HepG2 (cell line): ENCODE data around the gene EHBP1. TPM values are rescaled to one million over a fixed set of nuclear protein-coding genes. Genes with fewer than 3 reads are reported as not detected.

Experiments
- ATRX ChIP-seq: sonication (generic); formaldehyde crosslinking; IDR thresholded peaks from 2 replicates; pipeline ENCODE4 v1.4.0; 2020; ENCODE audit warnings: missing genetic modification reagents, borderline replicate concordance
- DPF2 ChIP-seq: sonication (generic); formaldehyde crosslinking; IDR thresholded peaks from 2 replicates; pipeline ENCODE4 v1.4.0; 2020; ENCODE audit warnings: mild to moderate bottlenecking, low read depth, missing genetic modification reagents, borderline replicate concordance
- ERF ChIP-seq: IDR thresholded peaks from 2 replicates; pipeline ENCODE4 v1.6.1; 2018; ENCODE audit warnings: missing biosample characterization, missing genetic modification reagents
- GATAD2A ChIP-seq: IDR thresholded peaks from 2 replicates; pipeline ENCODE4 v1.6.1; 2016
- GFI1 ChIP-seq: sonication (generic); formaldehyde crosslinking; IDR thresholded peaks from 2 replicates; pipeline ENCODE4 v1.5.0; 2020; ENCODE audit warnings: missing genetic modification reagents, mild to moderate bottlenecking, borderline replicate concordance
- POLR2AphosphoS5 ChIP-seq: IDR thresholded peaks from 2 replicates; pipeline ENCODE4 v1.6.1; 2012; ENCODE audit warnings: low read depth, low read length
- RAD21 ChIP-seq: fragments of 450-650 bp; formaldehyde crosslinking; IDR thresholded peaks from 2 replicates; pipeline ENCODE4 v1.5.0; 2020; ENCODE audit warnings: mild to moderate bottlenecking
- SNAI1 ChIP-seq: sonication (generic); formaldehyde crosslinking; IDR thresholded peaks from 2 replicates; pipeline ENCODE4 v1.5.0; 2020; ENCODE audit warnings: mild to moderate bottlenecking, missing genetic modification reagents, borderline replicate concordance
- SNRNP70 ChIP-seq: fragments of 200-400 bp; formaldehyde crosslinking; IDR thresholded peaks from 2 replicates; pipeline ENCODE4 v1.6.1; 2017; ENCODE audit warnings: mild to moderate bottlenecking, low read depth, low read length, moderate library complexity
- SSRP1 ChIP-seq: IDR thresholded peaks from 2 replicates; pipeline ENCODE4 v1.6.1; 2016; ENCODE audit warnings: control low read depth
- XRCC5 ChIP-seq: fragments of 200-400 bp; formaldehyde crosslinking; optimal IDR thresholded peaks from 2 replicates; pipeline ENCODE3; 2017; ENCODE audit warnings: mild to moderate bottlenecking, low read length
- ZC3H13 ChIP-seq: sonication (generic); formaldehyde crosslinking; IDR thresholded peaks from 2 replicates; pipeline ENCODE4 v1.8.1; 2023; ENCODE audit warnings: mild to moderate bottlenecking, missing genetic modification reagents, moderate library complexity
- ZNF34 ChIP-seq: sonication (generic); formaldehyde crosslinking; IDR thresholded peaks from 2 replicates; pipeline ENCODE4 v1.4.0; 2020; ENCODE audit warnings: mild to moderate bottlenecking, missing genetic modification reagents, borderline replicate concordance
- ZNF552 ChIP-seq: sonication (generic); formaldehyde crosslinking; IDR thresholded peaks from 2 replicates; pipeline ENCODE4 v1.9.0; 2022; ENCODE audit warnings: missing genetic modification reagents, mild to moderate bottlenecking, borderline replicate concordance
- ZNF724P ChIP-seq: sonication (generic); formaldehyde crosslinking; IDR thresholded peaks from 2 replicates; pipeline ENCODE4 v1.8.0; 2022; ENCODE audit warnings: missing genetic modification reagents, borderline replicate concordance
- ZNF780A ChIP-seq: sonication (generic); formaldehyde crosslinking; IDR thresholded peaks from 2 replicates; pipeline ENCODE4 v1.8.0; 2022; ENCODE audit warnings: mild to moderate bottlenecking, missing genetic modification reagents, moderate library complexity
- ZNF788 ChIP-seq: sonication (generic); formaldehyde crosslinking; IDR thresholded peaks from 2 replicates; pipeline ENCODE4 v1.5.0; 2020; ENCODE audit warnings: mild to moderate bottlenecking, missing genetic modification reagents, borderline replicate concordance
- polyA plus RNA-seq, 8 experiments: library from polyadenylated mRNA; depleted of rRNA in 3 of 8; stranded (reverse) in 7 of 8; unstranded in 1 of 8; fragments of >200 nt; fragmentation: Illumina TruSeq in 4 of 8; extraction: Trizol in 4 of 8; gene quantifications; 2 replicates each; pipeline versions ENCODE4 v1.2.1 to v1.2.3, GENCODE V29; 2011 to 2016; ENCODE audit warnings: low read depth in 4 of 8, missing spikeins in 1 of 8, mixed read lengths in 1 of 8; ENCODE audit not compliant: insufficient read depth in 1 of 8
- total RNA-seq, 5 experiments: library from RNA; depleted of rRNA; stranded (reverse); fragments of >200 nt; fragmentation: Illumina TruSeq; extraction: Trizol; gene quantifications; 2 replicates each; pipeline ENCODE4 v1.2.3, GENCODE V29; 2016; ENCODE audit warnings: low read depth in 1 of 5
- TF ChIP-seq, protein P1 (sequence below): sonication (generic); formaldehyde crosslinking; IDR thresholded peaks from 2 replicates; pipeline ENCODE4 v1.8.1; 2023; ENCODE audit warnings: mild to moderate bottlenecking, moderate library complexity, missing genetic modification reagents
- TF ChIP-seq, protein P2 (sequence below): sonication (generic); formaldehyde crosslinking; IDR thresholded peaks from 2 replicates; pipeline ENCODE4 v1.5.0; 2020; ENCODE audit warnings: missing genetic modification reagents
- TF ChIP-seq, protein P3 (sequence below): sonication (generic); formaldehyde crosslinking; IDR thresholded peaks from 2 replicates; pipeline ENCODE4 v1.4.0; 2020; ENCODE audit warnings: missing genetic modification reagents, mild to moderate bottlenecking, borderline replicate concordance
- TF ChIP-seq, protein P4 (sequence below): sonication (generic); formaldehyde crosslinking; IDR thresholded peaks from 2 replicates; pipeline ENCODE4 v1.5.0; 2020; ENCODE audit warnings: missing genetic modification reagents

Gene EHBP1
- total and polyA plus RNA-seq, 2 of the 13 experiments (the other 11 are each of a cell fraction or from before 2014, with no cell fraction given): 93.5 to 146 TPM

DNA sequence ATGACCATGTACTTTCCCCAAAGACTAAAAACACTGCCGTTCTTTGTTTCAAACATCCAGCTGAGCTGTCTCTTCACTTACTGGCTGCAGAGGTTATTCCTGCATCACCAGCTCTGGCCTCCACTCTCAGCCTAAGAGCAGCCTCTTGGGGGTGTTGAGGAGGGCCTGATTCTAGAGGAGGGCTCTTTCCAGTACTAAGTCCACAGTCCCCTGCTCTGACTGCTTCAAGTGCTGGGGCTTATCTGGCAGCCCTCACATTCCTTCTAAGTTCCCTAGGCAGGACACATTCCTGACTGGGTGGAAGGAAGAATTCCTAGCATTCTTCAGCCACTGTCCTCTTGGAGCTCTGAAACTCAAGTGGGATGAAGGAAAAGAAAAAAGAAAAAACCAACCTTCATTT lies 32.9 kb upstream of the EHBP1 start (continued):
- 0 out of 2 replicates have a peak, but pooled peaks have one; percentile 25 for TF ChIP-seq DPF2 (CRISPR knock-in tag)
- no peak for TF ChIP-seq SSRP1 (CRISPR knock-in tag)
- TF ChIP-seq ZC3H13: no peak
- no peak for TF ChIP-seq ERF (CRISPR knock-in tag)
- no peak for TF ChIP-seq ATRX (CRISPR knock-in tag)
- no peak for TF ChIP-seq ZNF34
- TF ChIP-seq, protein P1, sequence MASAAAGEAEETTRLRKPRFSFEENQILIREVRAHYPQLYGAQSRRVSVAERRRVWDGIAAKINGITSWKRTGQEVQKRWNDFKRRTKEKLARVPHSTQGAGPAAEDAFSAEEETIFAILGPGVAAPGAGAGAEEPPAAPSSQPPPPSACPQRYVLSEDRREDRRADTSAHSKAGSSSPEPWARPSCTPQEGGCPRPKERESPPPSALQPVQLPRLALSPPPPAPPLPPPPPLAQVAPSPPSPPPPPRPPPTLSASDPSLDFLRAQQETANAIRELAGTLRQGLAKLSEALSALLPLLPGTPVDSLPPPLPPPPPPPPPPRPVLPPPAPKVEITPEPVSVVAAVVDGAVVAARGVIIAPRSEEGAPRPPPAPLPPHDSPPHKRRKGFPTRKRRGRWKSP: no peak
- TF ChIP-seq, protein P2, sequence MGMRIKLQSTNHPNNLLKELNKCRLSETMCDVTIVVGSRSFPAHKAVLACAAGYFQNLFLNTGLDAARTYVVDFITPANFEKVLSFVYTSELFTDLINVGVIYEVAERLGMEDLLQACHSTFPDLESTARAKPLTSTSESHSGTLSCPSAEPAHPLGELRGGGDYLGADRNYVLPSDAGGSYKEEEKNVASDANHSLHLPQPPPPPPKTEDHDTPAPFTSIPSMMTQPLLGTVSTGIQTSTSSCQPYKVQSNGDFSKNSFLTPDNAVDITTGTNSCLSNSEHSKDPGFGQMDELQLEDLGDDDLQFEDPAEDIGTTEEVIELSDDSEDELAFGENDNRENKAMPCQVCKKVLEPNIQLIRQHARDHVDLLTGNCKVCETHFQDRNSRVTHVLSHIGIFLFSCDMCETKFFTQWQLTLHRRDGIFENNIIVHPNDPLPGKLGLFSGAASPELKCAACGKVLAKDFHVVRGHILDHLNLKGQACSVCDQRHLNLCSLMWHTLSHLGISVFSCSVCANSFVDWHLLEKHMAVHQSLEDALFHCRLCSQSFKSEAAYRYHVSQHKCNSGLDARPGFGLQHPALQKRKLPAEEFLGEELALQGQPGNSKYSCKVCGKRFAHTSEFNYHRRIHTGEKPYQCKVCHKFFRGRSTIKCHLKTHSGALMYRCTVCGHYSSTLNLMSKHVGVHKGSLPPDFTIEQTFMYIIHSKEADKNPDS (CRISPR knock-in tag): no peak
- no peak for TF ChIP-seq ZNF780A (CRISPR knock-in tag)
- TF ChIP-seq, protein P3, sequence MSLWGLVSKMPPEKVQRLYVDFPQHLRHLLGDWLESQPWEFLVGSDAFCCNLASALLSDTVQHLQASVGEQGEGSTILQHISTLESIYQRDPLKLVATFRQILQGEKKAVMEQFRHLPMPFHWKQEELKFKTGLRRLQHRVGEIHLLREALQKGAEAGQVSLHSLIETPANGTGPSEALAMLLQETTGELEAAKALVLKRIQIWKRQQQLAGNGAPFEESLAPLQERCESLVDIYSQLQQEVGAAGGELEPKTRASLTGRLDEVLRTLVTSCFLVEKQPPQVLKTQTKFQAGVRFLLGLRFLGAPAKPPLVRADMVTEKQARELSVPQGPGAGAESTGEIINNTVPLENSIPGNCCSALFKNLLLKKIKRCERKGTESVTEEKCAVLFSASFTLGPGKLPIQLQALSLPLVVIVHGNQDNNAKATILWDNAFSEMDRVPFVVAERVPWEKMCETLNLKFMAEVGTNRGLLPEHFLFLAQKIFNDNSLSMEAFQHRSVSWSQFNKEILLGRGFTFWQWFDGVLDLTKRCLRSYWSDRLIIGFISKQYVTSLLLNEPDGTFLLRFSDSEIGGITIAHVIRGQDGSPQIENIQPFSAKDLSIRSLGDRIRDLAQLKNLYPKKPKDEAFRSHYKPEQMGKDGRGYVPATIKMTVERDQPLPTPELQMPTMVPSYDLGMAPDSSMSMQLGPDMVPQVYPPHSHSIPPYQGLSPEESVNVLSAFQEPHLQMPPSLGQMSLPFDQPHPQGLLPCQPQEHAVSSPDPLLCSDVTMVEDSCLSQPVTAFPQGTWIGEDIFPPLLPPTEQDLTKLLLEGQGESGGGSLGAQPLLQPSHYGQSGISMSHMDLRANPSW: no peak
- TF ChIP-seq ZNF552 (CRISPR knock-in tag): no peak
- TF ChIP-seq SNRNP70: no peak
- TF ChIP-seq RAD21: no peak
- no peak for TF ChIP-seq POLR2AphosphoS5
- TF ChIP-seq, protein P4, sequence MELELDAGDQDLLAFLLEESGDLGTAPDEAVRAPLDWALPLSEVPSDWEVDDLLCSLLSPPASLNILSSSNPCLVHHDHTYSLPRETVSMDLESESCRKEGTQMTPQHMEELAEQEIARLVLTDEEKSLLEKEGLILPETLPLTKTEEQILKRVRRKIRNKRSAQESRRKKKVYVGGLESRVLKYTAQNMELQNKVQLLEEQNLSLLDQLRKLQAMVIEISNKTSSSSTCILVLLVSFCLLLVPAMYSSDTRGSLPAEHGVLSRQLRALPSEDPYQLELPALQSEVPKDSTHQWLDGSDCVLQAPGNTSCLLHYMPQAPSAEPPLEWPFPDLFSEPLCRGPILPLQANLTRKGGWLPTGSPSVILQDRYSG (CRISPR knock-in tag): no peak
- peak; percentile 52; the same call in 1 of the 2 replicates for TF ChIP-seq GFI1
- no peak for TF ChIP-seq SNAI1 (CRISPR knock-in tag)
- TF ChIP-seq XRCC5: peak; percentile 20
- no peak; the same call in 1 of the 2 replicates for TF ChIP-seq ZNF788 (CRISPR knock-in tag)
- TF ChIP-seq GATAD2A: 0 out of 2 replicates have a peak, but pooled peaks have one; percentile 33
- TF ChIP-seq ZNF724P: no peak
